ENCODE results near the gene CDK5. TPM values are rescaled to one million over a fixed set of nuclear protein-coding genes. Genes with fewer than 3 reads are reported as not detected.
A peak's percentile ranks its signal among the peaks of the same experiment; 100 is the strongest.

CDK5 gene
- total and polyA plus RNA-seq, 9 of the 15 experiments (the other 6 are each of a cell fraction or from before 2014, with no cell fraction given) = 3.2 to 38.0 (median 27.5) TPM

GRCh38 chr7:151083824-151084160, 26.1 kb upstream of the CDK5 start (continued):
- peak; percentile 7; the same call in 1 of the 2 replicates for TF ChIP-seq TFAP4 (CRISPR knock-in tag; IDR thresholded peaks at IDR 0.05; ENCODE audit: borderline replicate concordance)
- TF ChIP-seq ZNF133 (CRISPR knock-in tag; IDR thresholded peaks at IDR 0.05) = no peak
- TF ChIP-seq RCOR1 (IDR thresholded peaks at IDR 0.05; ENCODE audit: borderline replicate concordance in 1 of 2, low read depth in 2 of 2, low read length in 2 of 2) = 0 out of 4 replicates have a peak, but pooled peaks of 1 of the 2 experiments have one; percentile 15
- 0 out of 4 replicates have a peak, but pooled peaks of 1 of the 2 experiments have one; percentile 6 for TF ChIP-seq TBL1XR1 (IDR thresholded peaks at IDR 0.05; ENCODE audit: low read length in 2 of 2)
- TF ChIP-seq HDAC1 (IDR thresholded peaks at IDR 0.05) = 0 out of 4 replicates have a peak, but pooled peaks of 1 of the 2 experiments have one; percentile 12
- TF ChIP-seq NRF1 (conservative IDR thresholded peaks at IDR 0.05 in 1 of 2, IDR thresholded peaks at IDR 0.05 in 1 of 2) = 0 out of 4 replicates have a peak, but pooled peaks of 1 of the 2 experiments have one; percentile 19
- TF ChIP-seq SREBF1 (IDR thresholded peaks at IDR 0.05; ENCODE audit: borderline replicate concordance, low read depth, low read length) = no peak

DNA sequence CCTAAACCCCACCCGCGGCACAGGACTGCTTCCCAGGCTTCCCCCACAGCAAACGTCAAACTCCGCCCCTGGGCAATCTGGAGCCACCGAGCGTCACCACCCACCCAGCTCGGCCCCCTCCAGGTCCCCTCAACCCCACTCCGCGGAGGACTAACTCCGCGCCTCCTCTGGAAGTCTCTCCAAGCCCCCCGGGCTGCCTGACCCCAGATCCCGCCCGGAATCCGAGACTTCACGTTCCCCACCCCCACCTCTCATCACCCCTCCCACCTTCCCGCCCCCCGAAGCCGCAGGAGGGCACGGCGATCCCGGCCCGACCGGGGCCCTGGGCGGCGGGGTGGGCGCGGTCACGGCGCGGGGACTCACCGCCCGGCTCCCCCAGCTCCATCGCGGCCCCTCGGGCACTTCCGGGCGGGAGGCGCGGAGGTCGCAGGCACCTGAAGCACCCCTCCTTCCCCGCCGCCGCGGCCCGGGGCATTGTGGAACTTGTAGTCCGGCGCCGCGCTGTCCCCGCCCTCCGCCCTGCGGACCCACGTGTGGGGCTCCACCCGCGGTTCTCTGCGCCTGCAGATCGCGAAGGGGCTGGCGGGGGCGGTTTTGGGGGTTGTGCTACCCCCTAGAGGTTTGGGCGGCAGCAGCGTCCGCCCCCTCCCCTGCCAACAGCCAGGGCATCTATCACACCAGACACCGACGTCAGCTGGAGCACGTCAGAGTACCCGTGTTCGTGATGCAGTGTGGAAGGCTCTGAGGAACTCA, 25.6 kb upstream of the CDK5 start, which contains the start of gene TMUB1:
Gene TMUB1 (minus strand): TSS at position 423 of the 753 bp plus-strand sequence. CDS start 930 bp downstream, outside the sequence.
- Histone ChIP-seq H3K27me3 (ENCODE audit: control insufficient read depth in 2 of 2, insufficient read depth in 2 of 2, low read length in 2 of 2) (no peaks in the 10 kb centered on the region), H4K20me1 (replicated peaks; ENCODE audit: control insufficient read depth, insufficient read depth, low read length) (peaks cover 13% of the 10 kb centered on the region), H3K4me2 (ENCODE audit: insufficient read depth, low read length) (peak within 1 kb of the TSS; percentile 97), H3K9me3 (replicated peaks; ENCODE audit: control insufficient read depth, insufficient read depth, low read depth, low read length) (no peaks in the 10 kb centered on the region), H3K9me1 (ENCODE audit: control insufficient read depth, insufficient read depth, low read length) (no peaks in the 10 kb centered on the region), H2AFZ (ENCODE audit: low read depth, low read length) (peak within 1 kb of the TSS; percentile 81), H3K27ac (ENCODE audit: extremely low read depth, low read depth, low read length) (peak within 1 kb of the TSS; percentile 94), H3K4me1 (replicated peaks in 1 of 2; ENCODE audit: control insufficient read depth in 2 of 2, insufficient read depth in 2 of 2, low read length in 2 of 2) (peaks cover 52 to 83% of the 10 kb centered on the region in 2 experiments), H3K36me3 (ENCODE audit: control insufficient read depth, insufficient read depth, low read length) (peaks cover 32% of the 10 kb centered on the region), H3K9ac (ENCODE audit: insufficient read depth in 1 of 2, low read depth in 2 of 2, low read length in 2 of 2) (peak within 1 kb of the TSS; percentile 94 to 97), H3K4me3 (peak within 1 kb of the TSS; percentile 89), H3K79me2 (ENCODE audit: control insufficient read depth, insufficient read depth, low read length) (peaks cover 66% of the 10 kb centered on the region)
- 2% methylated on average over 67 of the region's 69 CpGs for WGBS (ENCODE audit: insufficient coverage, low coverage, missing lambda C conversion rate)
- intact Hi-C loops (cut with micrococcal nuclease) (loop anchor here (1.0 to 10.0 kb wide), 2 partner anchors 55 to 768 kb away; partner anchors contain the start of gene ABCB8), in situ Hi-C loops (cut with MboI) (no loop called here)
- no peak for FAIRE-seq
- peak; percentile 80 to 95 (median 83) for DNase-seq (ENCODE audit: extremely low read depth in 1 of 4, low spot score in 3 of 4)
- ATAC-seq = peak; percentile 38
- ChIA-PET CTCF (ENCODE audit: low intra/inter-chr PET ratio) (no interaction called here), POLR2A (interaction anchor here (0.6 to 3.5 kb wide), 7 partner anchors 9 to 179 kb away, joined by 3 to 24 read pairs (median 3); no protein-coding TSS in a partner anchor)
- BruUV-seq (replicated peaks) = no TSS peak
- TF ChIP-seq FOXP1 (CRISPR knock-in tag; IDR thresholded peaks at IDR 0.05) (no peak), FOXJ2 (tag; IDR thresholded peaks at IDR 0.05) (no peak), SOX6 (IDR thresholded peaks at IDR 0.05) (no peak), ESRRA (IDR thresholded peaks at IDR 0.05; ENCODE audit: borderline replicate concordance, low read depth) (peak; percentile 76; the same call in 1 of the 2 replicates), DPF2 (IDR thresholded peaks at IDR 0.05) (no peak; the same call in 1 of the 2 replicates), PML (IDR thresholded peaks at IDR 0.05; ENCODE audit: low read length) (peak; percentile 16; the same call in 1 of the 2 replicates), SAFB (IDR thresholded peaks at IDR 0.05; ENCODE audit: borderline replicate concordance, low read depth, low read length) (peak; percentile 94)
- TF ChIP-seq, protein P1, sequence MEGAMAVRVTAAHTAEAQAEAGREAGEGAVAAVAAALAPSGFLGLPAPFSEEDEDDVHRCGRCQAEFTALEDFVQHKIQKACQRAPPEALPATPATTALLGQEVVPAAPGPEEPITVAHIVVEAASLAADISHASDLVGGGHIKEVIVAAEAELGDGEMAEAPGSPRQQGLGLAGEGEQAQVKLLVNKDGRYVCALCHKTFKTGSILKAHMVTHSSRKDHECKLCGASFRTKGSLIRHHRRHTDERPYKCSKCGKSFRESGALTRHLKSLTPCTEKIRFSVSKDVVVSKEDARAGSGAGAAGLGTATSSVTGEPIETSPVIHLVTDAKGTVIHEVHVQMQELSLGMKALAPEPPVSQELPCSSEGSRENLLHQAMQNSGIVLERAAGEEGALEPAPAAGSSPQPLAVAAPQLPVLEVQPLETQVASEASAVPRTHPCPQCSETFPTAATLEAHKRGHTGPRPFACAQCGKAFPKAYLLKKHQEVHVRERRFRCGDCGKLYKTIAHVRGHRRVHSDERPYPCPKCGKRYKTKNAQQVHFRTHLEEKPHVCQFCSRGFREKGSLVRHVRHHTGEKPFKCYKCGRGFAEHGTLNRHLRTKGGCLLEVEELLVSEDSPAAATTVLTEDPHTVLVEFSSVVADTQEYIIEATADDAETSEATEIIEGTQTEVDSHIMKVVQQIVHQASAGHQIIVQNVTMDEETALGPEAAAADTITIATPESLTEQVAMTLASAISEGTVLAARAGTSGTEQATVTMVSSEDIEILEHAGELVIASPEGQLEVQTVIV (CRISPR knock-in tag; IDR thresholded peaks at IDR 0.05; ENCODE audit: borderline replicate concordance) = no peak
- TF ChIP-seq, protein P2, sequence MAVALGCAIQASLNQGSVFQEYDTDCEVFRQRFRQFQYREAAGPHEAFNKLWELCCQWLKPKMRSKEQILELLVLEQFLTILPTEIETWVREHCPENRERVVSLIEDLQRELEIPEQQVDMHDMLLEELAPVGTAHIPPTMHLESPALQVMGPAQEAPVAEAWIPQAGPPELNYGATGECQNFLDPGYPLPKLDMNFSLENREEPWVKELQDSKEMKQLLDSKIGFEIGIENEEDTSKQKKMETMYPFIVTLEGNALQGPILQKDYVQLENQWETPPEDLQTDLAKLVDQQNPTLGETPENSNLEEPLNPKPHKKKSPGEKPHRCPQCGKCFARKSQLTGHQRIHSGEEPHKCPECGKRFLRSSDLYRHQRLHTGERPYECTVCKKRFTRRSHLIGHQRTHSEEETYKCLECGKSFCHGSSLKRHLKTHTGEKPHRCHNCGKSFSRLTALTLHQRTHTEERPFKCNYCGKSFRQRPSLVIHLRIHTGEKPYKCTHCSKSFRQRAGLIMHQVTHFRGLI (CRISPR knock-in tag; IDR thresholded peaks at IDR 0.05) = no peak

All from K562 (cell line).